NOMO-1 treated with dmso at 0.1 percent for 144 hours (cell line): ENCODE data around the gene CAMK1D.

Experiments used
- DNase-seq: peaks from one replicate; lab custom pipeline; 2025; ENCODE audit not compliant: unreplicated experiment; lab: John Stamatoyannopoulos, UW

CAMK1D gene

GRCh38 chr10:12615296-12616220 is 266.2 kb downstream of the CAMK1D start:
- DNase-seq: no peak

DNA sequence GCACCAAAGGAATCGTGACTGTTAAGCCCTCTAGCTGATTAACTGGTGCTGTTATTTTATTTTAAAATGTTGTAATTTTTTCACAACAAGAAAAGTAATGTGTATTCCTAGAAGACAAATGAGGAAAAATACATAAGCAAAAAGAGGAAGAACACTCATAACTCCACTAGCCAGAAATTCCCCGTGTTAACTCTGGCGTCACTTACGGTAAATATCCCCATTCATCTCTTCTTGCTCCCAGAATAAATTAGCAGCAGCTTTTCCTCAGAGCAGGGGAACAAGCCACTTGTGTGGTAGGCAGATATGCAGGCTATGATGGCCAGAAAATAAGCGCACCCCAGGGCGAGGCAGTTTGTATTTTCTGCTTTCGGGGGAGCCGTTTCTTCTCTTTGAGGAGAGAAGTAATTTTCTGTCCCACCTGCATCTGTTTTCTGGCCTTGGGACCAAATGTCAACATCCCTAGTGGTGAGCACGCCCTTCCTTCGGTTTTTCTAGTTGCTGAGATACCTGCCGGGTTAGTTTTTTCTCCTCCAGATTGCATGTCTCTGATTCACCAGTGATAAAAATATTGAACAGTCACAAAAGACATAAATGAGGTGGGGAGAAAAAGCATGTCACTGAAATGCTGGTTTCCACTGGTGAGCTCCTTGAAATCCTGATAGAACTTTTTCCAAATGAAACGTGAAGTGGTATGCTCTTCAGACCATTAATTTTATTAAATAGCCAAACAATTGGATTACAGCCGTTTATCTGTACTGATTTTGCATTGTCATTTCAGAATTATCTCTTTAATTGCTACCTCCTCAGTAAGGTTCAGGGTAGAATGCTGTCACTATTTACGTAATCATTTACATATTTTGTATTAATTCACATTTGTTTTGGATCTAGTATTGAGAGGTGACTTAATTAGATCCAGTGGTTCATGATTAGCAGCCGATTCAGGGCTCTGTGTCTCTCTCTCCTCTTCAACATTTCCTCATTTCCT is 268.1 kb downstream of the CAMK1D start:
- DNase-seq: no peak

- no peak for DNase-seq
Measured at GRCh38 chr10:12622016-12622415, 272.7 kb downstream of the CAMK1D start.

GRCh38 chr10:12622691-12623090 is 273.3 kb downstream of the CAMK1D start:
- no peak for DNase-seq

DNA sequence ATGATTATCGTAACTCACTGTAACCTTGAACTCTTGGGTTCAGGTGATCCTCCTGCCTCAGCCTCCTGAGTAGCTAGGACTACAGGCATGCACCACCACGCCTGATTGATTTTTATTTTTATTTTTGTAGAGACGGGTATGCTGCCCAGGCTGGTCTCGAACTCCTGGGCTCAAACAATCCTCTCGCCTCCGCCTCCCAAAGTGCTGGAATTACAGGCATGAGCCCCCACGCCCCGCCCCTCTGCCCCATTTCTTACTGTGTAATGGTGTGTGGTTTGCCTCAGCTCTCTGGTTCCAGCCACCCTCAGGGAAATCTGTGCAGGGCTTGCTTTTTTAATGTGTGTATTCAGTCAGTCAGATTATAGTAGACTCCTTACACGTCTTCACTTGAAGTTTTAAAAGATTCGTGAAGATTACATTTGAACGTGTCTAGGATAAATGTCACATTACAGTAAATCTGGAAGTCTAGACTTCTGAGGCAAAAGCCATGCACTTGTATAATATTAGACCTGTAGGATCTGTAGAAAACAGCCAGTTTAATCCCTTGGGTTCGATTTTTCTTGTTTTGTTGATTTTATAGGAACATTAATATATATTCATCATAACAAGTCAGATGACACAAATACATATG is 276.2 kb downstream of the CAMK1D start:
- no peak for DNase-seq

GRCh38 chr10:12628153-12628552 is 278.8 kb downstream of the CAMK1D start:
- DNase-seq: no peak

DNA sequence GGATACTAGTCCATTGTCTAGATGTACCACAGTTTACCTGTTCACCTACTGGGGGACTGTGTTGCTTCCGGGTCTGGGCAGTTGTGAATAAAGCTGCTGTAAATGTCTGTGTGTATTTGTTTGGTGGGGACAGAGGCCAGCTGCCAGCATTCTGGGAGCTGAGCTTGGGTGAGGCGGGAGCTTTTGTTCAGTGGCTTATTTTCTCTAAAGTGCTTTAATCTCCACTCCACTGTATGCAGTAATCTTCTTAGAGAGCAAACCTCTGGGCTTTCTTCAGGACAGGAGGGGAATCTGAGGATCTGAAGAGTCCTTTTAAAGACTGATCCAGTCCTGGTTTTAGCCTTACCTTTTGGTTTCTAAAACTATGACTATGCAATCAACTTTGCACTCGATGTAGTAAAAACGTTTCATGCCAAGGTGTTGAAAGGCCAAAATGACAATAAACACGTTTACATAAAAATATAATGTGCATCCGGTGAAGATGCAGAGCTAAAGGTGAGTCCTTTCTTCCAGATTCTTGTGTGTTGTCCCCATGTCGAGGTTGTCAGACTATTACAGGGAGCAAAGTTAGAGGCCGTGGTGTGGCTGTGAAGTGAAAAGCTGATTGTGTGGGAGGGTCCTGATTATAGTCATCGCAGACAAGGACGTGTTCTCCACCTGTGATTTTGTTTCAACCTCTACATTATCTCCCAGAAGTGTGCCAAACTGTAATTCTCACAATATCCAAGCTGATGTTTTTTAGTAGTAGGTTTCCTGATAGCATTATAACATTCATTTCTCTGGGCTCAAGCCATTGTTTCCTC is 279.8 kb downstream of the CAMK1D start:
- DNase-seq: no peak

DNA sequence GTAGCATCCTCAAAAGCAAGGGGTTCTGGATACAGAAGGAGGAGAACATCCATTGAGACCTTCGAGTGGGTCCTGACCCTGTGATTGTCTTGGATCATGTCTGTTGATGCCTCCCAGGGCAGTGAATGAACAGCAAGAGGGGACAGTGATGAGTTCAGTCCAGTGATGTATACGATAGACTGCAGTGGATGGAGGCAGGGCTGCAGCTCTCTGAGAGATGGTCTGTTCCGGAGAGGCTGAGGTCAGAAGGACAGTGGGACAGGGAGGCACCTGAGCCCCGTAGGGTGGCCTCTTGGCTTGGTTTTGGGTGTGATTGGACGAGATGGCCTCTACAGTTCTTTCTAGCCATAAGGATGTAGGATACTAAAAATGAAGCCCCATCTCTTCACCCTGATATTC is 280.4 kb downstream of the CAMK1D start:
- no peak for DNase-seq

- no peak for DNase-seq
Measured at GRCh38 chr10:12631216-12631615, 281.9 kb downstream of the CAMK1D start.

GRCh38 chr10:12631787-12632562 is 282.6 kb downstream of the CAMK1D start:
- DNase-seq: no peak

DNA sequence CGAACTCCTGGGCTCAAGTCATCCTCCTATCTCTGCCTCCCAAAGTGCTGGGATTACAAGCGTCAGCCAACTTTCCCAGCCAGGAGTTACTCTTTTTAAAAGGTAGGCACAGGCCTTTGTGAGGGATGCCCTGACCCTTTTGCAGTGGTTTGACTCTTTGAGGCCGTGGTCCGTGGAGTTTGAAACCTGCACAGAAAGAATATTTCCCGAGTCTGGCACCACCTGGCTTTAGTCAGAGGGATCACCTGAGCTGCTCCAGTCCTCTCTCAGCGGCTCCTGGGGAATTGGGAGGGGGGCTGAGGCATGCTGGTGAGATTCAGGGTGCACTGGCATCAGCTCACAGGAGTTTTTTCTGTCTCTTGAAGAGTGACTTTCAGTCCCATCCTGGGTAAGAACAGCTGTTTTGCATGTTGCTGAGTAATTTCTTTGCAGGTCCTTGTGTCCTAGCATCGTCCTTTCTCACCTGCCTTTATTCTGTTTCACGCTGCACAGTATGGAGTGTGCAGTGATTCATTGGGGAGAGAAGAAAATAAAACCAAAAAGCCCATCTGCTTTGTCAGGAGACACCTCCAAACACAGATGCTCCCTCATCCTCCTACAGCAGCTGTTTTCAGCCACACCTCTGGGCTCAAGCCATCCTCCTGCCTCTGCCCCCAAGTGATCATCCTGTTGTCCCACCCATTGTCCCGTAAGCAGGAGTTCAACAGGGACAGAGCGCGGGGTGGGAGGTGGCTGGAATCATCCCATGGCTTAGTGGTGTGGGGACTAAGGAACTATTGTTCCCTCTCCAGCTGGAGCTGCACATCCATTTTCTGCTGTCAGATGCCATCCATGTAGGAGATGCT is 284.7 kb downstream of the CAMK1D start:
- no peak for DNase-seq

DNA sequence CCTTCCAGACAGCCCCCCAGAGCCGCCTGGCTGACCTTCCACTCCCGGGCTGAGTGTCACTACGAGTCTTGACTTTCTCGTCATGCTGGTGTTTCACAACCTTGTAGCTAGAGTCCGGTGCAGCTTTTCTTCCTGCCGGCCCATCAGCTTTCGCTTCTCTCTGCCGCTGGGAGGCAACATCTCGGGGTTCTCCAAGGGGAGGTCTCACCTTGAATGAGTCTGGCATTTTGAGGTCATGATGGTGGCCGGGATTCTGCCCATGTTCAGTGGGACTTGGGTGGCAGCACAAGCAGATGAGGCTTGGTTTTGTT is 285.2 kb downstream of the CAMK1D start:
- no peak for DNase-seq

- DNase-seq: no peak
Measured at GRCh38 chr10:12635127-12635541, 285.8 kb downstream of the CAMK1D start.

DNA sequence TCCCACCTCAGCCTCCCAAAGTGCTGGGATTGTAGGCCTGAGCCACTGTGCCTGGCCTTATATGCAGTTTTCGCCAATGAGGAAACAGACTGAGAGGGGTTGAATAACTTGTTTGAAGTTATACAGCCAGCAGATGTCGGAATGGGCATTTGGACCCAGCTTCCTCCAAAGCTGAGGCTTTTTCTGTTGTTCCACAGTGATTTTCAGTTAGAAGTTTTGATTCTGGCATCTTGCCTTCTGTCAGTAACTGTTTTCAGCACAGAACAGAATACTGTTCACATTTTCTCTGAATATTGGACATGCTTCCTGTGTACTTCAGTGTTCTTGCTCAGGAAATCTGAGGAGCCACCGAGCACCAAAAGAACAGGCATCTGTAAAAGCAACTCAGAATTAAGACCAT is 287.2 kb downstream of the CAMK1D start:
- DNase-seq: no peak

GRCh38 chr10:12637649-12638048 is 288.3 kb downstream of the CAMK1D start:
- DNase-seq: no peak

- DNase-seq: no peak
Measured at GRCh38 chr10:12638103-12638502, 288.8 kb downstream of the CAMK1D start.

DNA sequence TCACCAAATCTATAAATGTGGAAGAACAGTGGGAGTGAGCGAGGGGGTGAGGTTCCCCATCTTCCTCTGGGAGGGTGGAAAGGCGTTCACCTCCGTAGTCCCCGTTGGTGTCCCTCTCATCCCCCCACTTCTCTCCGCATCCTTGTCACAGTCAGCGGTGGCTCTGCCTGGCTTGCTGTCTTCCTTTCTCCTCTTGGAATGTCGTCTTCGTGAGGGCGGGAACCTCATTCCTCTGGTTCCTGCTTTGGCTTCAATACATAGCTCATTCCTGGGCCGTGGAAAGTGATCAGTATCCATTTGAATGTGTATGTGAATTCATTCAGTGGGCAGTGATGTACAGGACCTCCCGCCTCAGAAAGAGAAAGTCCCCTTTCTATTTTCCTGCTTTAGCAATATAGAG is 289.4 kb downstream of the CAMK1D start:
- DNase-seq: no peak

- DNase-seq: no peak
Measured at GRCh38 chr10:12639996-12640944, 290.9 kb downstream of the CAMK1D start.
